ENCODE data around the gene RRP8. TPM values are rescaled to one million over a fixed set of nuclear protein-coding genes. Genes with fewer than 3 reads are reported as not detected.
A peak's percentile ranks its signal among the peaks of the same experiment; 100 is the strongest.

The RRP8 gene
- total and polyA plus RNA-seq, 2 donors (not counting 1 experiment from before 2014, with no cell fraction given): 8.6 to 29.4 TPM

DNA sequence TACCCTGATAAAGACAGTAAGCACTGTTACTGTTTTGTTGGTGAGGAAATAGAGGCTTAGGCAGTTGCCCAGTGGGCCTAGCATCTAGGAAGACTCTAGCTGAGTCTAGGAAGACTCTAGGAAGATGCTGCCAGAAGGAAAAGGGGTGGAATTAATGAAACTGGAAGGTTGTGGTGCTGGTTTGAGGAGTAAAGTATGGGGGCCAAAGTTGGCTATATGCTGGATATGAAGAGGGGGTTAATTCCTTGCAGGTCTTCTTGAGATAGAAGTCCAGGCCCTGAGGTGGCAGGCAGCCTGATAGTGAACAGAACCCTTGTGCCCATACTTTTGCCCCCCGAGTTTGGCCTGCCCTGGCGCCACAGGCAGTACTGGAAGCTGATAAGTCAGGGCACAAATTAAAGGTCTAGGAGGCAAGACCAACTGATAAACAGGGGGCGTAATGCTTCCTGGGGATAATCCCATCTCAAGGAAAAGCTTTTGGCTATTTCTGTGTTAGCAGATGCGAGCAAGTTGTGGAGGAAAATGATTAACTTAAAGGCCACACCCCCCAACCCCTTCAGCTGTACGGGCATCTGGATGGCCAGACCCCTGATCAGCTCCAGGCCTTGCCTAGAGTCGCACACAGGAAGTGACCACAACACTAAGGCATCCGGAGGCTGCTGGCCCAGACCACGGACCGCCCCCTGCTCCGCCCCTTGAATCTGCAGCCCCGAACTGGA, 3.2 kb upstream of the RRP8 start:
- Histone ChIP-seq H3K36me3 (replicated peaks in 1 of 2; ENCODE audit: control extremely low read depth in 1 of 2, control insufficient read depth in 1 of 2, extremely low read depth in 1 of 2, insufficient read depth in 2 of 2, low read length in 1 of 2) (peaks cover 2 to 42% of the 10 kb centered on the region in 2 experiments), H4K20me1 (ENCODE audit: control insufficient read depth, insufficient read depth, low read length, poor library complexity, severe bottlenecking) (peaks cover 22% of the 10 kb centered on the region), H3K27ac (ENCODE audit: low read length in 2 of 2) (peak overlapping the region; percentile 56 to 78), H3K79me2 (ENCODE audit: control insufficient read depth, insufficient read depth, low read length) (peaks cover 78% of the 10 kb centered on the region), H3K4me2 (replicated peaks; ENCODE audit: low read depth, low read length, poor library complexity, severe bottlenecking) (peak overlapping the region; percentile 94), H3K9ac (ENCODE audit: low read length) (peak overlapping the region; percentile 10), H3K9me3 (ENCODE audit: control extremely low read depth in 1 of 3, control insufficient read depth in 2 of 3, insufficient read depth in 1 of 3, low read length in 2 of 3) (no peaks in the 10 kb centered on the region), H3K4me3 (ENCODE audit: control extremely low read depth in 1 of 5, extremely low read depth in 1 of 5, insufficient read depth in 1 of 5, low read depth in 2 of 5, low read length in 4 of 5) (no peak overlapping the region), H3K27me3 (replicated peaks in 1 of 4; ENCODE audit: control extremely low read depth in 1 of 4, control insufficient read depth in 3 of 4, insufficient read depth in 4 of 4, low read length in 3 of 4) (no peaks in the 10 kb centered on the region), H3K4me1 (ENCODE audit: control insufficient read depth in 2 of 2, insufficient read depth in 2 of 2, low read length in 2 of 2) (peaks cover 57 to 66% of the 10 kb centered on the region in 2 donors), H2AFZ (ENCODE audit: insufficient read depth, low read depth, low read length, poor library complexity, severe bottlenecking) (no peak overlapping the region)
- DNase-seq (peak; percentile 53), ATAC-seq (ENCODE audit: low read depth) (no peak)
- TF ChIP-seq EZH2 (IDR thresholded peaks at IDR 0.05; ENCODE audit: borderline replicate concordance, insufficient read depth, low read depth, low read length, poor library complexity, severe bottlenecking): no peak
- TF ChIP-seq, protein P1, sequence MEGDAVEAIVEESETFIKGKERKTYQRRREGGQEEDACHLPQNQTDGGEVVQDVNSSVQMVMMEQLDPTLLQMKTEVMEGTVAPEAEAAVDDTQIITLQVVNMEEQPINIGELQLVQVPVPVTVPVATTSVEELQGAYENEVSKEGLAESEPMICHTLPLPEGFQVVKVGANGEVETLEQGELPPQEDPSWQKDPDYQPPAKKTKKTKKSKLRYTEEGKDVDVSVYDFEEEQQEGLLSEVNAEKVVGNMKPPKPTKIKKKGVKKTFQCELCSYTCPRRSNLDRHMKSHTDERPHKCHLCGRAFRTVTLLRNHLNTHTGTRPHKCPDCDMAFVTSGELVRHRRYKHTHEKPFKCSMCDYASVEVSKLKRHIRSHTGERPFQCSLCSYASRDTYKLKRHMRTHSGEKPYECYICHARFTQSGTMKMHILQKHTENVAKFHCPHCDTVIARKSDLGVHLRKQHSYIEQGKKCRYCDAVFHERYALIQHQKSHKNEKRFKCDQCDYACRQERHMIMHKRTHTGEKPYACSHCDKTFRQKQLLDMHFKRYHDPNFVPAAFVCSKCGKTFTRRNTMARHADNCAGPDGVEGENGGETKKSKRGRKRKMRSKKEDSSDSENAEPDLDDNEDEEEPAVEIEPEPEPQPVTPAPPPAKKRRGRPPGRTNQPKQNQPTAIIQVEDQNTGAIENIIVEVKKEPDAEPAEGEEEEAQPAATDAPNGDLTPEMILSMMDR (IDR thresholded peaks at IDR 0.05): no peak
- intact Hi-C loops (cut with micrococcal nuclease): no loop called here
- Mint-ChIP-seq H3K27ac (peak overlapping the region; percentile 81), H3K9me3 (ENCODE audit: insufficient read depth) (no peaks in the 10 kb centered on the region), H3K4me3 (no peak overlapping the region), H3K27me3 (no peaks in the 10 kb centered on the region), H3K4me1 (peaks cover 45% of the 10 kb centered on the region)
- ChIA-PET CTCF (interaction anchor here (1.8 to 7.0 kb wide), 2 partner anchors 12 to 77 kb away, joined by 8 to 52 read pairs; partner anchors contain the start of gene MRPL17), POLR2A (interaction anchor here (1.0 to 4.6 kb wide), 2 partner anchors 12 to 76 kb away, joined by 3 to 38 read pairs; partner anchors contain the start of genes MRPL17 and TPP1)
- WGBS (ENCODE audit: insufficient coverage): 35% methylated on average over 6 of the region's 11 CpGs

DNA sequence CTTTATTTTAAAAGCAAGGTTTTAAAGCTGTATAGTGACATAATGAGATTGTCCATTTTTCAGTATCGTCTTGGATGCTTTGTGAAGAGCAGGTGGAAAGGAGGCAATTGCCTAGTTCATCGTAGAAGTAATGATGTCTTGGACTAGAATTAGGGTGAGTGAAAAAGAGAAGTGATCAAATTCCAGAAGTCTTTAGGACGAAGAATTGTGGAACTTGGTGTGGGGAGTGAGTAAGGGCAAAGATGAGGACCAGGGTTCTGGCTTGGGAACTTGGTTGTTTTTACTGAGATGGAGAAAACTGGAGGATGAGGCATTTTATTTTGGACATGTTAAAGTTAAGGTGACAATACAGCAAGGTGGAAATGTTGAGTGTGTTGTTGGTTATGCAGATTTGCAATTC, 1.4 kb upstream of the RRP8 start:
- TF ChIP-seq, protein P1 (IDR thresholded peaks at IDR 0.05): no peak
- no peak for TF ChIP-seq EZH2 (IDR thresholded peaks at IDR 0.05; ENCODE audit: borderline replicate concordance, insufficient read depth, low read depth, low read length, poor library complexity, severe bottlenecking)
- H3K4me1 ChIP-seq (ENCODE audit: control insufficient read depth in 2 of 2, insufficient read depth in 2 of 2, low read length in 2 of 2): peaks cover 51 to 56% of the 10 kb centered on the region in 2 donors
- H3K4me2 ChIP-seq (replicated peaks; ENCODE audit: low read depth, low read length, poor library complexity, severe bottlenecking): peak overlapping the region; percentile 94
- H3K9ac ChIP-seq (ENCODE audit: low read length): peak overlapping the region; percentile 94
- intact Hi-C loops (cut with micrococcal nuclease): loop anchor here (5.0 kb wide), 3 partner anchors 72 to 372 kb away; partner anchors contain the start of gene FHIP1B
- H3K79me2 ChIP-seq (ENCODE audit: control insufficient read depth, insufficient read depth, low read length): peaks cover 92% of the 10 kb centered on the region
- H3K9me3 Mint-ChIP-seq (ENCODE audit: insufficient read depth): no peaks in the 10 kb centered on the region
- WGBS (ENCODE audit: insufficient coverage): 31% methylated on average over 3 of the region's 3 CpGs
- H3K27me3 Mint-ChIP-seq: no peaks in the 10 kb centered on the region
- H3K9me3 ChIP-seq (ENCODE audit: control extremely low read depth in 1 of 3, control insufficient read depth in 2 of 3, insufficient read depth in 1 of 3, low read length in 2 of 3): no peaks in the 10 kb centered on the region
- no peak overlapping the region for H3K27ac Mint-ChIP-seq
- DNase-seq (no peak), ATAC-seq (ENCODE audit: low read depth) (no peak)
- no peaks in the 10 kb centered on the region for H3K27me3 ChIP-seq (replicated peaks in 1 of 4; ENCODE audit: control extremely low read depth in 1 of 4, control insufficient read depth in 3 of 4, insufficient read depth in 4 of 4, low read length in 3 of 4)
- H3K4me3 Mint-ChIP-seq: no peak overlapping the region
- POLR2A ChIA-PET: interaction anchor here (0.7 to 4.6 kb wide), 5 partner anchors 8 to 142 kb away, joined by 3 to 38 read pairs (median 4); partner anchors contain the start of genes DCHS1, TAF10 and TPP1
- peaks cover 34% of the 10 kb centered on the region for H3K4me1 Mint-ChIP-seq
- H4K20me1 ChIP-seq (ENCODE audit: control insufficient read depth, insufficient read depth, low read length, poor library complexity, severe bottlenecking): peaks cover 33% of the 10 kb centered on the region
- H3K27ac ChIP-seq (ENCODE audit: low read length in 2 of 2): peak overlapping the region in 1 of 2 donors; percentile 89
- peaks cover 2 to 43% of the 10 kb centered on the region in 2 experiments for H3K36me3 ChIP-seq (replicated peaks in 1 of 2; ENCODE audit: control extremely low read depth in 1 of 2, control insufficient read depth in 1 of 2, extremely low read depth in 1 of 2, insufficient read depth in 2 of 2, low read length in 1 of 2)
- peak overlapping the region; percentile 77 to 96 (median 93) for H3K4me3 ChIP-seq (ENCODE audit: control extremely low read depth in 1 of 5, extremely low read depth in 1 of 5, insufficient read depth in 1 of 5, low read depth in 2 of 5, low read length in 4 of 5)
- H2AFZ ChIP-seq (ENCODE audit: insufficient read depth, low read depth, low read length, poor library complexity, severe bottlenecking): no peak overlapping the region
- CTCF ChIA-PET: interaction anchor here (0.6 to 7.0 kb wide), 15 partner anchors 8 to 215 kb away, joined by 3 to 52 read pairs (median 4); partner anchors contain the start of genes MRPL17, SMPD1, TAF10 and TPP1

Data from B cell (primary cell).